NCI-H1436 (cell line): ENCODE data around the gene CROCC2.

Source experiments
- DNase-seq: peaks from one replicate; lab custom pipeline; 2025; lab: John Stamatoyannopoulos, UW

Gene CROCC2

DNA sequence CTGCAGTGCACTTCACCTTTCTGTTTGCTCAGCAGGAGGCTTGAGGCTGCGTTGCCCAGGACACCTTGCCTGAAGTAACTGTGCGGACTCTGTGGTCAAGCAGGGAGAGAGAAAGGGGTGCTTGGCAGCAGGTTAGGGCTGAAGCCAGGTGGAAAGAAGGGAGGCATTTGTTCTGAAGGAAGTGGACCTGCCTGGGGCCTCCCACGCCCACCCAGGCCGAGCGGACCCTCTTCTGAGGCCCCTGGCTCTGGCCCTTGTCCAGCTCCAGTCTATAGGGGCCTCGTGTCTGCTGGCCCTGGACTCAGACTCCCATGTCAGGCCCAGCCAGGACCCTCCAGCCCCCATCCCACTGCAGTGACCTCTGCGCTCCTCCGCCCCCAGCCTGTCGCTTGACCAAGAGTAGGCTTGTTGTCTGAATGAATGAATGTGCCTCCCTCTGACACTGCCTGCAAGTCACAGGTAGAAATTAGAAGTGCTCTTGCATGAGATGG is 94.7 kb downstream of the CROCC2 start:
- no peak for DNase-seq

DNA sequence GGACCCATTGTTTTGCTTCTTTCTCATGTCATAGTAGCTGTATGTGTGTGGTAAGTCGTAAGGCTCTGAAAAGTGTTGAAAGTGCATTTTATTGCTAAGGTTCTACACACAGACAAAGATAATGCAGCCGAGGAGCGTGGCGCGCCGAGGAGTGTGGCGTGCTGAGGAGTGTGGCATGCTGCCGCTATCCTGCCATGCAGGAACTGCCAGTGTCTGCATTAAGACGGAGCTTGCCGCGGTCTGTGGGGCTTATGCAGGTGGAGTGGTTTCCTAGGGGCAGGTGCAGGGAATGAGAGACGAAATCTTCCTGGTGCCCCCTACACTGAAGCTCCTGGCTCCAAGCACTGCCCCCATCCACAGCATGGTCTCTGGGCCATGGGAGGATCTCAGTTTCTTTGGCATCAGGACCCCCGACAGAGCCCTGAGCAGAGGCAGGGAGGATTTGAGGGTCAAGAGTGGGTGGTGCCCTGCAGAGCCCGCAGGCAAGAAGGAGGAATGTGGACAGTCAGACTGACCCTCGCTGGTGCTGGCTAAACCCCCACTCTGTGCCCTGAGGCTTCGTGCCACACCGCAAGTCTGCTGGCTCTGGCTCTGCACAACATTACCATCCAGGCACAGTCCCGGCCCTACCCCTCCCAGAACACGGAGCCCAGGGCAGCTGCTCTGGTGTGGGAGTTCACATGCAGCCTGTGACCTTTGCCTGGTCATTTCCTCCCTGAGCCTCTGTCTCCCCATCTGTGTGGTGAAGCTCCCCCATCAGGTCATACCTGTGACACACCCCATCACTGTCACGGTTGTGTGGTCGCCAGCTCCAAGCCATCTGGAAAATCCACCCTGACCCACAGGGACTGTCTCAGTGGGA is 95.5 kb downstream of the CROCC2 start:
- DNase-seq = no peak

GRCh38 chr2:241002275-241003046 is 96.3 kb downstream of the CROCC2 start:
- no peak for DNase-seq

- no peak for DNase-seq
Observed at GRCh38 chr2:241003047-241003360, 96.9 kb downstream of the CROCC2 start.

GRCh38 chr2:241003369-241003768 is 97.2 kb downstream of the CROCC2 start:
- DNase-seq = no peak

DNA sequence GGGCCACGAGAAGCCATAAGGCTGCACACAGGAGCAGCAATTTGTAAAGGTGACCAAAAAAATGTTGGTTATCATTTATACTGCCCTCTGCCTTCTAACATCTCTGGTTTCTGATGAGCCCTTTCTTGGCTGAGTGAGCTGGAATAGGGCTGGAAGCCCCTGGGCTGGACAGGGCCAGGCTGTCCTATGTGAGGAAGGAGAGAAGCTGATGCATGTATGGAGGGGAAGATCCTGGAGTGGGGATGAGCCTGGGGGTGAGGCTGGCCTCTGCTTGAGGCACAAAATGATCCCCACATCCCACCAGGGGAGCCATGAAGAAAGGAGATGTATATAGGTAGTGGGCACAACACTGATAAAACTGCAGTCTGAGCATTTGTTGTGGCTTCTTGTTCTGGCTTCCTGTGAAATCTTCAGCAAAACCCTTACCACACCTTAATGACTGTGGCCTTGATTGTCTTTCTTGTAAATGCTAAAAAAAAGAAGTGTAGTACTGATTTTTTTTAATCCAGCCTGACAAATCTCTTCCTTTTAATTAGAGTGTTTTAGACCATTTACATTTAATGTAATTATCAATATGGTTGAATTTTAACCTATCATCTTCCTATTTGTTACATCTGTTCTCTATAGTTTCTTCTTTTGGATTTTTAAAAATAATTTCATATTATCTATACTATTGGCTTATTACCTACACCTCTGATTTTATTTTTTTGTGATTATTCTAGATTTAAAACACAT is 97.9 kb downstream of the CROCC2 start:
- no peak for DNase-seq

GRCh38 chr2:241005569-241005968 is 99.4 kb downstream of the CROCC2 start:
- DNase-seq = no peak

DNA sequence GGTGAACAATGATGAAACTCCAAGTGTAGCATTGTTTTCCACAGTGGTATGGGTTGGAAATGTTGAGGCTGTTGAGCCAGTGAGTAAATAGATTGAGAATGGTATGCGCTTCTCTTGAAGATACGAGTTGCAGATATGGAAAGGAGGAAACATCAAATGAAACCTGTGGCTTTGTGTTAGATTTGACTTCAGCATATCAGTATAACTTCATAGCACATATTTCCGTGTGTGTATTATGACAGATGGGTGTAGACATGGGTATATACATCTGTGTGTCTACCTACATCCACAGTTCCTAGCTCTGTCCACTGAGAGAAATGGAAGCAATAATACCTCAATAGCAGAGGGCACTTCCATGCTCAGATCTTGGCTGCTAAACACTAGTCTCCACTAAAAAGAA is 100.3 kb downstream of the CROCC2 start:
- DNase-seq = no peak

GRCh38 chr2:241007111-241007510 is 101.0 kb downstream of the CROCC2 start:
- no peak for DNase-seq

DNA sequence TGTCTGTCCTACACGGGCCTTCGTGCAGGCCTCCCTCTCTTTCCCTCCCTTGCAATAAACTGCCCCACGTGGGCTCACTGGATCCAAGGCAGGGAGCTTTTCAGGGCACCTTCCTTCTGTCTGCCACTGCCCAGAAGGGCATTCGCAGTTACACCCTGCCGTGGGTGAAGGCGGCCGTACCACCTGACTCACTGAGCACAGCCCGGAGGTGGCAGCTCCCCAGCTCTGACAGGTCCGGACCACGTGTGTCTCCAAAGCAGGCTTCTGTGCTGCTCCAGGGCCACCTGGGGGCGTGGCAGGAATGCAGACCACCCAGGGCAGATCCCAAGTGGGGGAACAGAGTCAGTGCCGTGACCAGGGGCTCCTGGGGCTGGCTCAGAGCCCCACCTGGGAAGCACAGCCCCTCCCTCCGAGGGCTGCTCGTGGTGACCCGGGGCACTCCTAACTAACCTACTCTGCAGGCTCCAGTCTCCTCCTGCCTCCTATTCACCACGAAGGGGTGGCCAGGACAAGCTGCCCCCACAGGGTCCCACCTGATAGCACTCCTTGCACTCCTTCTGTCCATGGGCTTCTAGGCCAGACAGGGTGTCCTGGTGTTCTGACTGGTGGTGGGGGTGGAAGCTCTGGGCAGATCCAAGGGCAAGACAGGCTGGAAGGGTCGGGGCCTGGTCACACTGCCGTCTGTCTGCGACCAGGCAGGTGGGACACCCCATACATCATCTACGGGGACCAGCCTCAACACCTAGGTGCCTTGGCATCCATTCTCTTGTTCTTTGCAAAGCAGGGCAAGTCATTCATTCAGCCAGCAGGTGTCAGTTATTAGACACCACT is 102.0 kb downstream of the CROCC2 start:
- no peak for DNase-seq

DNA sequence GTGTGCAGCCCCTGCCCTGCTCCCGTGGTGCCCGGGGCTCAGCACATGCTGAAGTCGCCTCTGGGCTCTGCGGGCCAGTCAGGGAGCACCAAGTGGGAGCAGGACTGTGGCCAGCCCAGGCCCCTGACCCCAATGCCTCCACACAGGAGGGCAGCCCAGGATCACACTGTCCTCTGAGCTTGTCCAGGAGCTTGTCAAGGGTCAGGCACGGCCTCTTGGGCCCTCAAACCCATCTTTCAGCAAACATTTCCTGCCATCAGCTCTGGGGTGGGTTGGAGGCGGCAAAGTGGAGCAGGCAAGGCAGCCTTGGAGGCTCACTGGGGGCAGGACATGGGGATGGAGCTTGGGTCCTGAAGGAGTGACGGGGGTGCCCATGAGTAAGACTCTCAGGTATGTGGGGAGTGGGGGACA is 102.6 kb downstream of the CROCC2 start:
- DNase-seq = no peak

GRCh38 chr2:241009191-241009590 is 103.1 kb downstream of the CROCC2 start:
- no peak for DNase-seq

- DNase-seq = no peak
Observed at GRCh38 chr2:241009601-241010530, 103.7 kb downstream of the CROCC2 start.

- no peak for DNase-seq
Observed at GRCh38 chr2:241010531-241011295, 104.6 kb downstream of the CROCC2 start.

GRCh38 chr2:241011296-241011600 is 105.1 kb downstream of the CROCC2 start:
- DNase-seq = no peak

- DNase-seq = no peak
Observed at GRCh38 chr2:241011751-241012510, 105.8 kb downstream of the CROCC2 start.

- no peak for DNase-seq
Observed at GRCh38 chr2:241014224-241014623, 108.1 kb downstream of the CROCC2 start.

DNA sequence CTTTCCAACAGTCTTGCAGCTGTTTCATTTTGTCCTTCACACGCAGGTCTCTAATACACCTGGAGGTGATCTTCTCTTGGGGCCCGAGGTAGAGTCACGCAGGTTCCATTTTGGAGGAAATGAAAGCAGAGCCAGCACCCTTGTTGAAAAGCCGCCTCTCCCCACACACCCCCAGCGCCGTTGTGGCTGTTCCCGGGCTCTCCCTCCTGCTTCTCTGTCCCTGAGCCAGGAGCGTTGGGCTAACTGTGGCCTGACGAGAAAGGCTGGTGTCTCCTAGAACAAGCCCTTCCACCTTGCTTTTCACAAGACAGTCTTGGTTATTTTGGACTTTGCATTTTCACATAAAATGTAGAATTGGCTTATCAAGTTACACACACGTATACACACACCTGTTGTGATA is 108.6 kb downstream of the CROCC2 start:
- DNase-seq = no peak

- DNase-seq = no peak
Observed at GRCh38 chr2:241015439-241015838, 109.3 kb downstream of the CROCC2 start.
